NCI-H1417 (cell line): ENCODE results near the gene CACNG4.
A peak's percentile ranks its signal among the peaks of the same experiment; 100 is the strongest.

Source experiments
- DNase-seq, 3 experiments: peaks; one replicate each; lab custom pipeline; 2025; lab: John Stamatoyannopoulos, UW

The CACNG4 gene

GRCh38 chr17:66963909-66964771 is at the start of gene CACNG4:
Gene CACNG4 (plus strand): TSS chr17:66964707. CDS start chr17:66964912, 205 bp downstream.
- peak in 2 of 3 experiments; percentile 65 to 70 for DNase-seq

- peak in 2 of 3 experiments; percentile 27 to 45 for DNase-seq
These were observed 49.3 kb upstream of the CACNG4 start for GRCh38 chr17:66915204-66915611.

GRCh38 chr17:66915792-66916191 is 48.7 kb upstream of the CACNG4 start:
- DNase-seq, result no peak

- no peak for DNase-seq
These were observed 47.6 kb upstream of the CACNG4 start for GRCh38 chr17:66916946-66917345.

- no peak for DNase-seq
These were observed 45.6 kb upstream of the CACNG4 start for GRCh38 chr17:66918896-66919295.

- DNase-seq, result no peak
These were observed 44.1 kb upstream of the CACNG4 start for GRCh38 chr17:66920435-66920834.

- no peak for DNase-seq
These were observed 43.6 kb upstream of the CACNG4 start for GRCh38 chr17:66920950-66921349.

- no peak for DNase-seq
These were observed 40.6 kb upstream of the CACNG4 start for GRCh38 chr17:66923886-66924285.

GRCh38 chr17:66925811-66926500 is 38.6 kb upstream of the CACNG4 start:
- DNase-seq, result peak in 2 of 3 experiments; percentile 9 to 60

- DNase-seq, result no peak
These were observed 35.6 kb upstream of the CACNG4 start for GRCh38 chr17:66928949-66929348.

- DNase-seq, result no peak
These were observed 34.9 kb upstream of the CACNG4 start for GRCh38 chr17:66929591-66929990.

- no peak for DNase-seq
These were observed 33.6 kb upstream of the CACNG4 start for GRCh38 chr17:66930933-66931332.

- DNase-seq, result no peak
These were observed 32.2 kb upstream of the CACNG4 start for GRCh38 chr17:66932311-66932710.

GRCh38 chr17:66934040-66934439 is 30.5 kb upstream of the CACNG4 start:
- DNase-seq, result no peak

GRCh38 chr17:66935717-66936116 is 28.8 kb upstream of the CACNG4 start:
- DNase-seq, result no peak

- no peak for DNase-seq
These were observed 25.9 kb upstream of the CACNG4 start for GRCh38 chr17:66938656-66939055.

GRCh38 chr17:66939461-66940114 is 24.9 kb upstream of the CACNG4 start:
- no peak for DNase-seq

GRCh38 chr17:66941249-66941648 is 23.3 kb upstream of the CACNG4 start:
- no peak for DNase-seq

GRCh38 chr17:66941773-66942450 is 22.6 kb upstream of the CACNG4 start:
- DNase-seq, result no peak

- DNase-seq, result no peak
These were observed 21.8 kb upstream of the CACNG4 start for GRCh38 chr17:66942451-66943264.

- DNase-seq, result no peak
These were observed 21.0 kb upstream of the CACNG4 start for GRCh38 chr17:66943484-66943883.
